Choroid plexus epithelial cell (primary cell): Measurements from ENCODE around the gene TRABD2B.

Experiments used
- DNase-seq: peaks from one replicate; pipeline ENCODE4 v3.0.0-alpha.2; 2010; ENCODE audit warnings: low read depth
- H3K4me3 ChIP-seq: 2 replicates; pipeline ENCODE4 v1.5.1; 2011; ENCODE audit warnings: low read depth, mild to moderate bottlenecking, control low read depth, low read length, moderate library complexity
- CTCF ChIP-seq: conservative IDR thresholded peaks from 2 replicates; pipeline ENCODE4 v1.5.1; 2011; ENCODE audit warnings: low read depth, mild to moderate bottlenecking, control low read depth, inconsistent platforms, low read length, moderate library complexity

The TRABD2B gene

GRCh38 chr1:48028218-48029069 lies 31.3 kb upstream of the TRABD2B start:
- TF ChIP-seq CTCF, result no peak
- DNase-seq, result no peak

GRCh38 chr1:48027533-48027835 lies 30.3 kb upstream of the TRABD2B start:
- no peak overlapping the region for H3K4me3 ChIP-seq

More at GRCh38 chr1:48028218-48029069, 31.3 kb upstream of the TRABD2B start:
- H3K4me3 ChIP-seq, result no peak overlapping the region

DNA sequence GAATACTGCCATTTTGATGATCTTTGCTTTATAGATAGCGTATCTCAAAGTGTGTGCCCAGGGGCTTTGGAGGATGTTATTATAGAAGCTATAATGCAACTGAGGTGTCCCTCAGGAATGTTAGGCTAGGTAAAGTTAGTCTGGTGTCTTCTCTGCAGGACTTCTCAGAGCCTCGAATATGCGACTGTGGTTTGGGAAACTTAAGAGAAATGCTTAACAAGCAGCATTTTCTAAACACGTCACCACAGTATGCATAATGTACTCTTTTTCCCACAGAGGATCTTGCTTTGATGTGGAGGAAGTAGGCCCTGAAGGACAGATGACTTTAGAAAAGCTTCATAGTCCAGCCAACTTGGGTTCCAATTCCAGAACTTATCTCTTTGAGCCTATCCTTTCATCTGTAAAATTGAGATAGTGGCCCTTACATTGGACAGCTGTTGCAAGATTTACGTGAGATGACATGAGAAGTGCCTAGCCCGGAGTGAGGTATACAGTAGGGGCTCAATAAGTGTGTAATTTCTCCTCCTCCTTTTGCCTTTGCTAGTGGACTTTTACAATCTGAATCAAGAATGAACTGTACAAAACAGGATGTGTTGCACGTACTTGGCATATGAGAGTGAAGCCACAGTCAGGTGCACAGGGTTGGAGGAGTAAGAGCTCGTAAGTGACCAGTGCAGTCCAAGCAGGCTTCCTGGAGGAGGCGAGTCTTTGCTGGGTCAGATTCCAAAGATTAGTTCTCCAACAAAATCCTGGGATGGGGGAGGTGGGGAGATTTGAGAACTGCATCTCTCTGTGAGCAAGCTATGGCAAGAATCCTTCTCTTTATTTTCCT lies 29.7 kb upstream of the TRABD2B start:
- TF ChIP-seq CTCF, result no peak
- DNase-seq, result peak; percentile 72
- H3K4me3 ChIP-seq, result no peak overlapping the region

More at GRCh38 chr1:48027533-48027835, 30.3 kb upstream of the TRABD2B start:
- DNase-seq, result no peak
- TF ChIP-seq CTCF, result no peak

DNA sequence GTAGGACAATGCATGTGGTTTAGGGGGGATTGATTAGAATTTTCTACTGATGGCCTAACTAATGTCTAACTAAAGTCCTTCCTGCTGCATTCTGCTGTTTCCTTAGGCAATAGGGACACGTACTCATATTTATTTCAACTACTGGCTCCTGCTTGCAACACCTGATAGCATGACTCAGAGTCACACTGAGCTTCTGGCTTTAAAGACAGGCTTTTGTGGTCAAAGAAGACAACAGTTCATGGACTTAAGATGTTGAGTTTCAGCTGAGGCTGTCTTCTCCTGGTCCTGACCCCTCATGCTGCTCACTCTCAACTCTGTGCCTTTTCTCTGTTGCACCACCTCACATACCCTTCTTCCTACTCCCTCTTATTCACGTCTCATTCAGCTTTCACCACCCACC lies 29.1 kb upstream of the TRABD2B start:
- TF ChIP-seq CTCF, result no peak
- DNase-seq, result peak; percentile 97
- no peak overlapping the region for H3K4me3 ChIP-seq

GRCh38 chr1:48025076-48025475 lies 27.9 kb upstream of the TRABD2B start:
- no peak for DNase-seq
- no peak overlapping the region for H3K4me3 ChIP-seq
- no peak for TF ChIP-seq CTCF

GRCh38 chr1:48023488-48023887 lies 26.3 kb upstream of the TRABD2B start:
- TF ChIP-seq CTCF, result peak; percentile 47
- H3K4me3 ChIP-seq, result no peak overlapping the region
- DNase-seq, result peak; percentile 48
